ENCODE data around the gene SNX27.

SNX27 gene

GRCh38 chr1:151574575-151575529, 37.0 kb upstream of the SNX27 start:
- no peak for TF ChIP-seq CTCF (conservative IDR thresholded peaks at IDR 0.05; ENCODE audit: control insufficient read depth, insufficient read depth, low read depth, low read length)
- peak; percentile 91 for DNase-seq (ENCODE audit: low read depth)
- H3K4me3 ChIP-seq (ENCODE audit: control insufficient read depth, low read depth, low read length) = no peak overlapping the region

GRCh38 chr1:151577173-151577572, 34.7 kb upstream of the SNX27 start:
- no peak for DNase-seq (ENCODE audit: low read depth)
- H3K4me3 ChIP-seq (ENCODE audit: control insufficient read depth, low read depth, low read length) = no peak overlapping the region
- TF ChIP-seq CTCF (conservative IDR thresholded peaks at IDR 0.05; ENCODE audit: control insufficient read depth, insufficient read depth, low read depth, low read length) = no peak

GRCh38 chr1:151578941-151579340, 32.9 kb upstream of the SNX27 start:
- no peak overlapping the region for H3K4me3 ChIP-seq (ENCODE audit: control insufficient read depth, low read depth, low read length)
- DNase-seq (ENCODE audit: low read depth) = no peak
- TF ChIP-seq CTCF (conservative IDR thresholded peaks at IDR 0.05; ENCODE audit: control insufficient read depth, insufficient read depth, low read depth, low read length) = no peak

GRCh38 chr1:151579436-151580225, 32.2 kb upstream of the SNX27 start:
- TF ChIP-seq CTCF (conservative IDR thresholded peaks at IDR 0.05; ENCODE audit: control insufficient read depth, insufficient read depth, low read depth, low read length) = no peak
- DNase-seq (ENCODE audit: low read depth) = peak; percentile 67

GRCh38 chr1:151581451-151581850, 30.4 kb upstream of the SNX27 start:
- no peak for TF ChIP-seq CTCF (conservative IDR thresholded peaks at IDR 0.05; ENCODE audit: control insufficient read depth, insufficient read depth, low read depth, low read length)

More at GRCh38 chr1:151579436-151580225, 32.2 kb upstream of the SNX27 start:
- H3K4me3 ChIP-seq (ENCODE audit: control insufficient read depth, low read depth, low read length) = no peak overlapping the region

GRCh38 chr1:151581921-151582320, 29.9 kb upstream of the SNX27 start:
- TF ChIP-seq CTCF (conservative IDR thresholded peaks at IDR 0.05; ENCODE audit: control insufficient read depth, insufficient read depth, low read depth, low read length) = no peak
- H3K4me3 ChIP-seq (ENCODE audit: control insufficient read depth, low read depth, low read length) = no peak overlapping the region
- no peak for DNase-seq (ENCODE audit: low read depth)

More at GRCh38 chr1:151581451-151581850, 30.4 kb upstream of the SNX27 start:
- no peak overlapping the region for H3K4me3 ChIP-seq (ENCODE audit: control insufficient read depth, low read depth, low read length)
- DNase-seq (ENCODE audit: low read depth) = no peak

Data from fibroblast of mammary gland (primary cell).